H1 (cell line): ENCODE results near the gene MAP4. TPM values are rescaled to one million over a fixed set of nuclear protein-coding genes. Genes with fewer than 3 reads are reported as not detected.
"Not testable (repeated sequence)": the region's sequence is repeated elsewhere in the genome, so short reads cannot be mapped to it uniquely, and the experiment has no call there.

Source experiments
- CTCF ChIA-PET: fragments of 300-600 bp; sonication (Branson Sonifier 250); formaldehyde crosslinking; loops from one replicate; lab custom pipeline; 2021; ENCODE audit not compliant: partially characterized antibody; lab: Charles Lee
- POLR2A ChIA-PET: fragments of 300-600 bp; sonication (Branson Sonifier 250); formaldehyde crosslinking; loops from one replicate; lab custom pipeline; 2021; ENCODE audit warnings: inconsistent platforms; ENCODE audit not compliant: partially characterized antibody; lab: Charles Lee
- DNase-seq, 2 experiments: peaks; one replicate each; pipeline versions ENCODE4 v3.0.0 to v3.0.0-alpha.2; 2010 to 2022; ENCODE audit warnings: low spot score in 2 of 2, low read depth in 1 of 2, mixed read lengths in 1 of 2
- FAIRE-seq: peaks from 2 replicates; lab custom pipeline; 2011; peaks lifted over from hg19 to GRCh38; lab: Jason Lieb, UNC
- H2AFZ ChIP-seq: 2 replicates; pipeline ENCODE4 v1.8.1; 2012; ENCODE audit warnings: low read length, inconsistent platforms
- H2AK5ac ChIP-seq: 2 replicates; pipeline ENCODE4 v1.6.1; 2013; ENCODE audit warnings: low read depth, low read length
- H2BK120ac ChIP-seq: replicated peaks from 2 replicates; pipeline ENCODE3; 2013; ENCODE audit warnings: low read depth, low read length, inconsistent platforms
- H2BK12ac ChIP-seq: 2 replicates; pipeline ENCODE4 v1.6.1; 2013; ENCODE audit warnings: low read depth, low read length
- H2BK15ac ChIP-seq: 2 replicates; pipeline ENCODE4 v1.6.1; 2013; ENCODE audit warnings: low read length
- H2BK20ac ChIP-seq: 2 replicates; pipeline ENCODE4 v1.6.1; 2013; ENCODE audit warnings: low read length
- H2BK5ac ChIP-seq: 2 replicates; pipeline ENCODE4 v1.6.1; 2013; ENCODE audit warnings: low read depth, low read length
- H3K14ac ChIP-seq: 2 replicates; pipeline ENCODE4 v1.6.1; 2013; ENCODE audit warnings: inconsistent platforms; ENCODE audit not compliant: insufficient read length
- H3K18ac ChIP-seq: 2 replicates; pipeline ENCODE4 v1.6.1; 2013; ENCODE audit warnings: low read length; ENCODE audit errors: extremely low read depth
- H3K23ac ChIP-seq: 2 replicates; pipeline ENCODE4 v1.6.1; 2013; ENCODE audit warnings: inconsistent platforms; ENCODE audit not compliant: insufficient read length
- H3K23me2 ChIP-seq: 2 replicates; pipeline ENCODE4 v1.6.1; 2013; ENCODE audit warnings: low read depth, low read length
- H3K27ac ChIP-seq: 2 replicates; pipeline ENCODE4 v1.6.1; 2011; ENCODE audit warnings: low read depth, low read length, inconsistent platforms
- H3K27me3 ChIP-seq, 4 experiments: replicated peaks in 1 of 4; 1 replicate in 1 of 4; 2 replicates in 3 of 4; pipeline versions ENCODE4 v1.6.1 to v1.8.1; 2011 to 2013; ENCODE audit warnings: low read length in 3 of 4, mild to moderate bottlenecking in 3 of 4, inconsistent platforms in 2 of 4, mixed read lengths in 2 of 4, moderate library complexity in 1 of 4; ENCODE audit not compliant: control insufficient read depth in 3 of 4, insufficient read depth in 3 of 4; ENCODE audit errors: extremely low read depth in 1 of 4
- H3K36me3 ChIP-seq, 4 experiments: 2 replicates each; pipeline versions ENCODE4 v1.6.1 to v1.8.1; 2011 to 2013; ENCODE audit warnings: mild to moderate bottlenecking in 4 of 4, low read length in 3 of 4, moderate library complexity in 2 of 4, control low read depth in 1 of 4, inconsistent platforms in 1 of 4; ENCODE audit not compliant: insufficient read depth in 4 of 4, control insufficient read depth in 2 of 4
- H3K4ac ChIP-seq: replicated peaks from 2 replicates; pipeline ENCODE3; 2013; ENCODE audit warnings: low read length, low read depth, mixed read lengths, inconsistent platforms; ENCODE audit not compliant: insufficient read length
- H3K4me1 ChIP-seq, 4 experiments: replicated peaks in 1 of 4; 1 replicate in 1 of 4; 2 replicates in 3 of 4; pipeline versions ENCODE4 v1.6.1 to v1.8.1; 2011 to 2013; ENCODE audit warnings: low read length in 3 of 4, inconsistent platforms in 2 of 4, mixed read lengths in 1 of 4; ENCODE audit not compliant: insufficient read depth in 4 of 4, control insufficient read depth in 3 of 4
- H3K4me2 ChIP-seq, 2 experiments: 2 replicates each; pipeline versions ENCODE4 v1.6.1 to v1.8.1; 2011 to 2013; ENCODE audit warnings: low read depth in 2 of 2, low read length in 2 of 2, control low read depth in 1 of 2, inconsistent platforms in 1 of 2, mild to moderate bottlenecking in 1 of 2; ENCODE audit not compliant: insufficient read depth in 1 of 2
- H3K4me3 ChIP-seq, 4 experiments: fragments of 200-600, 300-600 bp in 1 of 4; sonication (generic), shearing (Covaris generic), sonication (Bioruptor Twin) in 1 of 4; 2 replicates each; pipeline versions ENCODE4 v1.5.1 to v1.8.1; 2011 to 2016; ENCODE audit warnings: low read length in 4 of 4, low read depth in 3 of 4, control low read depth in 2 of 4, inconsistent platforms in 2 of 4, mild to moderate bottlenecking in 2 of 4, mixed read lengths in 1 of 4, moderate library complexity in 1 of 4; ENCODE audit not compliant: insufficient read depth in 2 of 4; ENCODE audit errors: extremely low read depth in 1 of 4
- H3K56ac ChIP-seq: replicated peaks from 2 replicates; pipeline ENCODE3; 2013; ENCODE audit warnings: low read depth, mild to moderate bottlenecking, mixed read lengths, low read length, inconsistent platforms; ENCODE audit not compliant: insufficient read length
- H3K79me1 ChIP-seq: 2 replicates; pipeline ENCODE4 v1.6.1; 2013; ENCODE audit warnings: low read depth, low read length, control low read depth
- H3K79me2 ChIP-seq, 2 experiments: 2 replicates each; pipeline versions ENCODE4 v1.6.1 to v1.8.1; 2012 to 2013; ENCODE audit warnings: low read length in 2 of 2, mild to moderate bottlenecking in 2 of 2, inconsistent platforms in 1 of 2; ENCODE audit not compliant: insufficient read depth in 2 of 2, control insufficient read depth in 1 of 2
- H3K9ac ChIP-seq, 4 experiments: replicated peaks in 1 of 4; 1 replicate in 1 of 4; 2 replicates in 3 of 4; pipeline versions ENCODE4 v1.6.1 to v1.8.1; 2011 to 2013; ENCODE audit warnings: low read depth in 3 of 4, low read length in 3 of 4, control low read depth in 2 of 4, mild to moderate bottlenecking in 2 of 4, moderate library complexity in 2 of 4, inconsistent platforms in 1 of 4; ENCODE audit errors: extremely low read depth in 1 of 4
- H3K9me3 ChIP-seq, 2 experiments: 2 replicates each; pipeline versions ENCODE4 v1.6.1 to v1.8.1; 2012 to 2013; ENCODE audit warnings: mild to moderate bottlenecking in 2 of 2, moderate library complexity in 2 of 2, control low read depth in 1 of 2, inconsistent platforms in 1 of 2, low read depth in 1 of 2, low read length in 1 of 2, mixed read lengths in 1 of 2; ENCODE audit not compliant: insufficient read depth in 2 of 2
- H4K20me1 ChIP-seq, 2 experiments: replicated peaks in 1 of 2; 2 replicates each; pipeline versions ENCODE3 to v1.8.1; 2011 to 2013; ENCODE audit warnings: inconsistent platforms in 2 of 2, low read length in 2 of 2, mild to moderate bottlenecking in 1 of 2; ENCODE audit not compliant: insufficient read depth in 2 of 2, control insufficient read depth in 1 of 2
- H4K5ac ChIP-seq: 2 replicates; pipeline ENCODE4 v1.6.1; 2013; ENCODE audit warnings: low read length, low read depth, mixed read lengths, inconsistent platforms; ENCODE audit not compliant: insufficient read length
- H4K8ac ChIP-seq: 2 replicates; pipeline ENCODE4 v1.8.0; 2013; ENCODE audit warnings: mild to moderate bottlenecking, moderate library complexity, low read length, inconsistent platforms; ENCODE audit not compliant: insufficient read depth; ENCODE audit errors: extremely low read depth
- H4K91ac ChIP-seq: replicated peaks from 2 replicates; pipeline ENCODE3; 2013; ENCODE audit warnings: low read length, mixed read lengths, inconsistent platforms; ENCODE audit not compliant: insufficient read length
- ASH2L ChIP-seq: fragments of 200-600, 300-600 bp; sonication (generic); IDR thresholded peaks from one replicate; pipeline ENCODE4 v1.7.1; 2017; ENCODE audit warnings: low read length
- MAFK ChIP-seq: IDR thresholded peaks from 2 replicates; pipeline ENCODE4 v1.6.1; 2012; ENCODE audit warnings: low read depth, mild to moderate bottlenecking, improper control_type of control experiment, low read length
- ZNF274 ChIP-seq: IDR thresholded peaks from 2 replicates; pipeline ENCODE4 v1.7.0; 2012; ENCODE audit warnings: low read length, borderline replicate concordance; ENCODE audit errors: extremely low read depth
- WGBS, 2 experiments: shearing (Covaris generic) in 1 of 2; methylation state at CpG; one replicate each; pipeline versions ENCODE4 v1.1.6 to v1.1.7; 2013 to 2015; ENCODE audit warnings: low lambda C conversion rate in 2 of 2, mixed read lengths in 2 of 2, inconsistent platforms in 1 of 2, low coverage in 1 of 2, missing lambda C conversion rate in 1 of 2; ENCODE audit not compliant: insufficient replicate concordance in 2 of 2, insufficient coverage in 1 of 2, insufficient read length in 1 of 2; ENCODE audit errors: extremely low coverage in 1 of 2, missing lambda C conversion rate in 1 of 2; 5-methylcytosine and 5-hydroxymethylcytosine counted together
- polyA plus RNA-seq, 7 experiments: library from polyadenylated mRNA; depleted of rRNA in 3 of 7; stranded (reverse) in 5 of 7; unstranded in 2 of 7; fragments of >200 nt in 5 of 7; fragments of 200-250 nt in 2 of 7; gene quantifications; 1 replicate in 5 of 7; 2 replicates in 1 of 7; 4 replicates in 1 of 7; pipeline versions ENCODE4 v1.2.1 to v1.2.3, GENCODE V29; 2011 to 2013; ENCODE audit warnings: missing spikeins in 2 of 7, mixed read lengths in 2 of 7
- total RNA-seq: library from RNA; stranded (reverse); fragmentation: NEBNext Ultra II Directional; extraction: Animal tissue kit (Norgen Biotek cat#: 25700); gene quantifications from 2 replicates; pipeline ENCODE4 v1.2.1, GENCODE V29; 2021

Gene MAP4
- total and polyA plus RNA-seq, 2 of the 8 experiments (the other 6 are each of a cell fraction or from before 2014, with no cell fraction given) = 67.0 to 179 TPM

- TF ChIP-seq ZNF274 (no peak), ASH2L (no peak), MAFK (no peak)
Observed at GRCh38 chr3:47836986-47837385, 179.2 kb downstream of the MAP4 start (continued).

GRCh38 chr3:47829482-47829881 lies 186.7 kb downstream of the MAP4 start:
- not testable (repeated sequence) for H3K4ac ChIP-seq, H3K4me1 ChIP-seq, H3K9ac ChIP-seq, H3K14ac ChIP-seq, H4K5ac ChIP-seq, H2AK5ac ChIP-seq, H3K23me2 ChIP-seq, H3K4me3 ChIP-seq, H2BK5ac ChIP-seq, DNase-seq, H4K91ac ChIP-seq, H3K9me3 ChIP-seq, H4K20me1 ChIP-seq, FAIRE-seq, H2AFZ ChIP-seq, H3K18ac ChIP-seq, H3K27ac ChIP-seq, H2BK12ac ChIP-seq, H2BK120ac ChIP-seq, H3K27me3 ChIP-seq, H4K8ac ChIP-seq, H3K79me1 ChIP-seq, H2BK20ac ChIP-seq, H3K23ac ChIP-seq, H2BK15ac ChIP-seq, H3K4me2 ChIP-seq, H3K56ac ChIP-seq
- Histone ChIP-seq H3K36me3 (peaks cover 32 to 77% (median 53%) of the 10 kb centered on the region in 4 experiments), H3K79me2 (peaks cover 8 to 27% of the 10 kb centered on the region in 2 experiments)
- WGBS, 2 experiments = 97% methylated on average over 9 of the region's 9 CpGs; no CpG with 5 or more reads in 1 of the 2 experiments
- ChIA-PET POLR2A (interaction anchor here (1.0 to 3.7 kb wide), 4 partner anchors 8 to 30 kb away, joined by 3 to 13 read pairs (median 6); no protein-coding TSS in a partner anchor), CTCF (interaction anchor here (0.6 to 1.6 kb wide), 4 partner anchors 9 to 982 kb away, joined by 3 read pairs; no protein-coding TSS in a partner anchor)
